Body of pancreas (tissue), 4 donors: ENCODE results near the gene E2F7.

ENCODE experiments used
- CTCF ChIP-seq, 7 experiments: fragments of 450-650 bp in 4 of 7; fragments of 200-600 bp in 3 of 7; sonication (generic) in 3 of 7; IDR thresholded peaks; one replicate each; pipeline ENCODE4 v1.5.1; 2016 to 2019; ENCODE audit warnings: antibody characterized with exemption in 7 of 7
- POLR2A ChIP-seq, 3 donors: fragments of 450-650 bp; IDR thresholded peaks; one replicate each; pipeline ENCODE4 v1.6.1; 2016; ENCODE audit warnings: antibody characterized with exemption in 3 of 3, mild to moderate bottlenecking in 2 of 3

GRCh38 chr12:77033658-77034536 is 31.5 kb downstream of the E2F7 start:
- no peak for TF ChIP-seq CTCF (IDR thresholded peaks at IDR 0.05)
- no peak for TF ChIP-seq POLR2A (IDR thresholded peaks at IDR 0.05)
